Measurements from ENCODE around the gene CASP8AP2.

GRCh38 chr6:89797317-89797716, 32.4 kb upstream of the CASP8AP2 start:
- TF ChIP-seq, protein P1, sequence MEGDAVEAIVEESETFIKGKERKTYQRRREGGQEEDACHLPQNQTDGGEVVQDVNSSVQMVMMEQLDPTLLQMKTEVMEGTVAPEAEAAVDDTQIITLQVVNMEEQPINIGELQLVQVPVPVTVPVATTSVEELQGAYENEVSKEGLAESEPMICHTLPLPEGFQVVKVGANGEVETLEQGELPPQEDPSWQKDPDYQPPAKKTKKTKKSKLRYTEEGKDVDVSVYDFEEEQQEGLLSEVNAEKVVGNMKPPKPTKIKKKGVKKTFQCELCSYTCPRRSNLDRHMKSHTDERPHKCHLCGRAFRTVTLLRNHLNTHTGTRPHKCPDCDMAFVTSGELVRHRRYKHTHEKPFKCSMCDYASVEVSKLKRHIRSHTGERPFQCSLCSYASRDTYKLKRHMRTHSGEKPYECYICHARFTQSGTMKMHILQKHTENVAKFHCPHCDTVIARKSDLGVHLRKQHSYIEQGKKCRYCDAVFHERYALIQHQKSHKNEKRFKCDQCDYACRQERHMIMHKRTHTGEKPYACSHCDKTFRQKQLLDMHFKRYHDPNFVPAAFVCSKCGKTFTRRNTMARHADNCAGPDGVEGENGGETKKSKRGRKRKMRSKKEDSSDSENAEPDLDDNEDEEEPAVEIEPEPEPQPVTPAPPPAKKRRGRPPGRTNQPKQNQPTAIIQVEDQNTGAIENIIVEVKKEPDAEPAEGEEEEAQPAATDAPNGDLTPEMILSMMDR (IDR thresholded peaks at IDR 0.05) = no peak
- TF ChIP-seq POLR2A (IDR thresholded peaks at IDR 0.05) = no peak

Data from testis (tissue), 2 donors.